Type B pancreatic cell (in vitro differentiated cells): ENCODE measurements around the gene TMEM120B. TPM values are rescaled to one million over a fixed set of nuclear protein-coding genes. Genes with fewer than 3 reads are reported as not detected.

Experiments
- DNase-seq: peaks from one replicate; pipeline ENCODE4 v3.0.0; 2021; ENCODE audit warnings: mixed read lengths; ENCODE audit not compliant: unreplicated experiment; ENCODE audit errors: extremely low spot score
- H3K27ac Mint-ChIP-seq: 2 replicates; pipeline ENCODE4 v1.8.0; 2021; ENCODE audit warnings: mild to moderate bottlenecking, mixed read lengths
- H3K27me3 Mint-ChIP-seq: 2 replicates; pipeline ENCODE4 v1.8.0; 2021; ENCODE audit warnings: mixed read lengths
- H3K36me3 Mint-ChIP-seq: 2 replicates; pipeline ENCODE4 v1.8.0; 2021; ENCODE audit warnings: mixed read lengths
- H3K4me1 Mint-ChIP-seq: one replicate; pipeline ENCODE4 v1.8.0; 2021; ENCODE audit warnings: mixed read lengths; ENCODE audit not compliant: unreplicated experiment
- H3K4me3 Mint-ChIP-seq: 2 replicates; pipeline ENCODE4 v1.8.0; 2021; ENCODE audit warnings: mild to moderate bottlenecking, mixed read lengths
- H3K9me3 Mint-ChIP-seq: 2 replicates; pipeline ENCODE4 v1.8.0; 2021; ENCODE audit warnings: mixed read lengths
- total RNA-seq: library from RNA; stranded (reverse); gene quantifications from 2 replicates; pipeline ENCODE4 v1.2.1, GENCODE V29; 2021; ENCODE audit warnings: low replicate concordance
- TF ChIP-seq, protein P1 (sequence below): fragments of 200-600 bp; sonication (generic); conservative IDR thresholded peaks from 2 replicates; pipeline ENCODE4 v1.5.0; 2021; ENCODE audit warnings: antibody characterized with exemption, mild to moderate bottlenecking

The TMEM120B gene
- total RNA-seq, 1 donor from 2014 or later: 14.0 TPM

DNA sequence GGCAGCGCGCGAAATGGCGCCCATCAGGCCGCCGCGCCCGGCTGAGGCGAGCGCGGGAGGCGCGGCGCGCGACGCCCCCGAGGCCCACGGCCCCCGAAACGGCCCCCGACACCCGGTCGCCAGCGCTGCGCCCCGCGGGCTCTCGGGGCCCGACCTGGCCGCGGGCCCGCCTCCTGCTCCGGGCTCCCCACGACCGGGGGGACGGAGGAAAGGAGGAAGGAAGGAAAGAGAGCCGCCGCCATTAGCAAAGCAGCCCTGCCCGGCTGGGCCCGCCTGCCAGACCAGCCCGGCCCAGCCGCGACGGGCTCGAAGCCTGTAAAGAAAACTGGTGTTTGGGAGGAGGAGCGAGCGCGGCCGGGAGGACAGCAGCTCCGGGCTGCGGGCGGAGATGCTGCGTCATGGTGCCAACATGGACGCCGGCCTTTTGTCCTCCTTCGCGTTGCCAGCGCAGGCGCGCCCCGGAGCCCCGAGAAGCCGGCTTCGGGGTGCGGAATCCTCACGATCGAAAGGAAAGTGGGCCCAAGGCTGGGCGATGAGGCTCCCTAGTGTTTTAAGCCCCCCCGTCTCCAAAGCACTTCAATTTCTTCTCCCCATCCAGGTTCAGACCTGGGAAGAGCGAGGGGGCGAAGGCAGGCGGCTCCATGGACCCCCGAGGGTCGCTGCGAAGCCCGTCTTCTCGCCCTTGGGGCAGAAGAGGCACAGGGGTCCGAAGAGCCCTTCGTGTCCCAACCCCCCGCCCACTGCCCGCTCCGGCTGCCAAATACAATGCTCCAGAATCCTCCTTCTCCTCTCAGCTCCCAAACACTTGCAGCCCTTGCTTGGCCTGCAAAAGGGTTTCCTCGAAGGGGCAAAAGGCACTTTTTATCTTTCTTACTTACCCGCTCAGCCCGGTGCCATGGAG lies 88.4 kb downstream of the TMEM120B start:
- peaks cover 5% of the 10 kb centered on the region for H3K27me3 Mint-ChIP-seq
- no peaks in the 10 kb centered on the region for H3K9me3 Mint-ChIP-seq
- H3K4me1 Mint-ChIP-seq: peaks cover 22% of the 10 kb centered on the region
- H3K27ac Mint-ChIP-seq: peak overlapping the region; percentile 100
- TF ChIP-seq, protein P1, sequence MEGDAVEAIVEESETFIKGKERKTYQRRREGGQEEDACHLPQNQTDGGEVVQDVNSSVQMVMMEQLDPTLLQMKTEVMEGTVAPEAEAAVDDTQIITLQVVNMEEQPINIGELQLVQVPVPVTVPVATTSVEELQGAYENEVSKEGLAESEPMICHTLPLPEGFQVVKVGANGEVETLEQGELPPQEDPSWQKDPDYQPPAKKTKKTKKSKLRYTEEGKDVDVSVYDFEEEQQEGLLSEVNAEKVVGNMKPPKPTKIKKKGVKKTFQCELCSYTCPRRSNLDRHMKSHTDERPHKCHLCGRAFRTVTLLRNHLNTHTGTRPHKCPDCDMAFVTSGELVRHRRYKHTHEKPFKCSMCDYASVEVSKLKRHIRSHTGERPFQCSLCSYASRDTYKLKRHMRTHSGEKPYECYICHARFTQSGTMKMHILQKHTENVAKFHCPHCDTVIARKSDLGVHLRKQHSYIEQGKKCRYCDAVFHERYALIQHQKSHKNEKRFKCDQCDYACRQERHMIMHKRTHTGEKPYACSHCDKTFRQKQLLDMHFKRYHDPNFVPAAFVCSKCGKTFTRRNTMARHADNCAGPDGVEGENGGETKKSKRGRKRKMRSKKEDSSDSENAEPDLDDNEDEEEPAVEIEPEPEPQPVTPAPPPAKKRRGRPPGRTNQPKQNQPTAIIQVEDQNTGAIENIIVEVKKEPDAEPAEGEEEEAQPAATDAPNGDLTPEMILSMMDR: no peak
- DNase-seq: no peak
- peak overlapping the region; percentile 98 for H3K4me3 Mint-ChIP-seq
- H3K36me3 Mint-ChIP-seq: peaks cover 18% of the 10 kb centered on the region

DNA sequence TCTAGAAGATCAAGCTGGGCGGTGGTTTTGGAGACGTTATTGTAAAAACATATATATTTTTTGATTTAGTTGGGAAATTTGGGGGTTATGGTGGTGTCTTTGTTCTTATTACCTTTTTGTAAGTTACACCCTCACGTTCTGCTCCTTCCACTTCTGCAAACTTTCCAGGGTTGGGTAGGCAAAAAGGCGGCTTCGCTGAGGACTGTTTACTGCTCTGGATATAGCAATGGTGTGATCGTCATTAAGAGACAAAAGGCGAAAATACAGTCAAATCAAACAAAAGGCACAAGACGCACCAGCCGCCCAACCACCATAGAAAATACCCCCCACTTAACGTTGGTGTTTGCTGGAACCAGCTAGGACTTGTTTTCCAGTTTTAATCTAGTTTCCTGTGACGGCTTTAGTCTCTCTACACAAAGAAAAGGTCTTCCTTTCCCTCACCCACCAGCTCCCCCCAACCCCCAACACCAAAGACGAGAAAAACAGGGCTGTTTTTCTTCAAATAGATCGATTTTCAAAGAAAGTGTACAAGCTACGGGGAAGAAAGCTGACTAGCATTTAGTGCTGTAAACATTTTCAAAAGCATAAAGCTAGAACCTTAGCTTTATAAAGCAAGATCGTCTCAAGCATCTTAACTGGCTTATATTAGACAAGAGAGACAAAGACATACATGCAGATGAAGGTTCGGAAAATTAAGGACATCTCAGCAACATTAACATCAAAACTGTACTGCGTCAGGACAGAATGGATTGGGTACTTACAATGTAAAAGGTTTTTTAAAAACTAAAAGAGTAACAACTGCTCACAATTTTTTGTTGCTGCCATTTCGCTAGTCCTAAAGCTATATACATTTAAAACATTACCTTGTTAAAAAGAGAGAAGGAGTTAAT lies 89.3 kb downstream of the TMEM120B start:
- H3K27ac Mint-ChIP-seq: peak overlapping the region; percentile 100
- peaks cover 27% of the 10 kb centered on the region for H3K4me1 Mint-ChIP-seq
- peak overlapping the region; percentile 98 for H3K4me3 Mint-ChIP-seq
- H3K27me3 Mint-ChIP-seq: peaks cover 5% of the 10 kb centered on the region
- DNase-seq: no peak
- H3K36me3 Mint-ChIP-seq: peaks cover 18% of the 10 kb centered on the region
- H3K9me3 Mint-ChIP-seq: no peaks in the 10 kb centered on the region
- TF ChIP-seq, protein P1: no peak

DNA sequence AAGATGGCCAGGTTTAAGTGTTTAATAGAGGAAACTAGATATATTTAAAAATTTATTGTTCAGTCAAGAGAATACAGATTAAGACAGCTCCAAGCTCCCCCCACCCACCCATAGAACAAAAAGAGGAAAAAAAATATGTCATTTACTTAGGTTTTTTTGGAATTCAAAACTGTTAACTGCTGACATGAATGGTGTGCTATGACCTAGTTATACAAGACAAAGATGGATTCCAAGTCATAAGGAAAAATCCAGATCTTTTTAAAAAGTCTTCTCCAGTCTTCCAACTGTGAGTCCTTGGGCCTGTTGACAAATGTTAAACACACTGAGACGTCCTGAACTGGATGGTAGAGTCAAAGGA lies 89.9 kb downstream of the TMEM120B start:
- H3K9me3 Mint-ChIP-seq: no peaks in the 10 kb centered on the region
- no peak for DNase-seq
- TF ChIP-seq, protein P1: no peak
- peaks cover 18% of the 10 kb centered on the region for H3K36me3 Mint-ChIP-seq
- H3K27ac Mint-ChIP-seq: peak overlapping the region; percentile 100
- H3K27me3 Mint-ChIP-seq: peaks cover 5% of the 10 kb centered on the region
- H3K4me3 Mint-ChIP-seq: peak overlapping the region; percentile 98
- H3K4me1 Mint-ChIP-seq: peaks cover 23% of the 10 kb centered on the region

DNA sequence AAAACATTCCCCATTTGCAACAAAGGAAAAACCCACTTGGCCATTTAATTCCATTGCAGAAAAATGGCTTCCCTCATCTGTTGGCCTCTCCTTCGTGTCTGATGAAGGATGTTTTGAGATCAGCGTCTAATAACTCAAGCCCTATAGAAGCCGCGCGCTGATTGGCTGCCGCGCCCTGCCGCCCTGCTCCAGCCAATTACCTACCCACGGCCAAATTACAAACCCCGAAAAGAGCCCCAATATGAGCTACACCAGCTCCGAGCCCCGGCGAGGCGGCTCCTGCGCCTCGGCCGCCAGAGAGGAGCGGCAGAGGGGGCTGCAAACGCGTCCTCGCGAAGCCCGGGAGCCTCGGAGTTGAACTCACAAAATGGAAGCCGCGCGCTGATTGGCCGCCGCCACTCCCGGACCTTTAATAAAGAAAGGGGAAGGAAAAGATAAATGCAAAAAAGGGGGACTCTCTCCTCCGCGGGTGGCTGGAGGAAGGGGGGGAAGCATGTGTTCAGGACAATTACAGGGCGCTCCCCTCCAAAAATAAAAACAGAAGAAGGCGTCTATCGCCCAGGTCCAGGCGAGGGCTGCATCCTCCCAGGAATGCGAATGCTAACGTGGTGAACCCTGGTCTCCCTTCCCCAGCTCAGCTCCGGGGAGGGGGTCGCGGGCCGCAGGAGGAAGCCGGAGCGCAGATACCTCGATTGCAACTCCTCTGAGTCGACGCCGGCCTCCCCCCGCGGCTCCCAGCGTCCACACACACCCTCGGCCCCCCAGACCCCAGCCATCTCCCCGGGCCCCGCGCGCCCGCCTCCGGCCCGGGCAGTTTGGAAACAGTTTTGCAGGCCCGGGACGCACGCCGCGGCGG lies 90.5 kb downstream of the TMEM120B start:
- Mint-ChIP-seq H3K9me3 (no peaks in the 10 kb centered on the region), H3K36me3 (peaks cover 18% of the 10 kb centered on the region)

More for the DNA sequence above, 90.5 kb downstream of the TMEM120B start:
- DNase-seq: peak; percentile 92
- peaks cover 5% of the 10 kb centered on the region for H3K27me3 Mint-ChIP-seq
- peaks cover 19% of the 10 kb centered on the region for H3K4me1 Mint-ChIP-seq
- peak overlapping the region; percentile 100 for H3K27ac Mint-ChIP-seq
- TF ChIP-seq, protein P1: no peak
- H3K4me3 Mint-ChIP-seq: peak overlapping the region; percentile 98
